HuH-7 (cell line): ENCODE measurements around the gene N4BP2L2.

ENCODE experiments used
- DNase-seq: peaks from one replicate; pipeline ENCODE4 v3.0.0; 2011; ENCODE audit warnings: low spot score

Gene N4BP2L2

DNA sequence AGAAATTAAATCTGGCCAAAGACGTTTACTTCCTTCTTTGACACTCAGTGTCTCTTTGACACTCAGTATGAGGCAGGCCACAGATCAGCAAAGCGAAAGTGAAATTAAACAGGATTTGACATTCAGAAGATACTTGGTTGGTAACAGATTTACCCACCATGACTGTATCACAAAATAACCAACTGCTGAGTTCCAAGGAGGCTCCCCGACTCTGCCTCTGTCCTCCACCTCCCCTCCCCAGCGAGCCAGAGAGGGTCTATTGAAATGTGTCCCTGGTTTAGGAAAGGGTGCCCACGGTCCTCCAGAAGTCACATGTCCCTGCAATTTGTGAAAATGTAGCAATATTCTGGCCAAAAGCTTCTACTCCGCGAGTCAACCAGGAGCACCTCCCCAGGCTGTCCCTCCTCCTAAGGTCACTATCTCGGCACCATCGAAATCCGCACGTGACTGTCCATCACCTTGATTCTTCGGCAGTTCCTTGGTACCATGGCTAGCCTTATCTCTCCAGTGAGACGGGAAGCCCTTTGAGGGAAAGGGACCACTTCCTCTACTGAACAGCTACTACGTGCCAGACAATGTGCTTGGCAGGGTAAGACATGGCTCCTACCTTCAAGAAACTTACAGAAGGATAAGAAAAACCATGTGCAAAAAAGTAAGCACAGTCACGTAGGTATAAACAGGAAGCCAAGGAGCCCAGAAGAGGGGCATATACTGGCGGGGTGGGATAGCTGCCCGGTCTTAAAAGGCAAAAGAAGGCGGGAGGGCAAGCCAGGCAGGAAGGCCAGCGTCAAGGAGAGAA is 112.2 kb downstream of the N4BP2L2 start:
- DNase-seq = no peak

DNA sequence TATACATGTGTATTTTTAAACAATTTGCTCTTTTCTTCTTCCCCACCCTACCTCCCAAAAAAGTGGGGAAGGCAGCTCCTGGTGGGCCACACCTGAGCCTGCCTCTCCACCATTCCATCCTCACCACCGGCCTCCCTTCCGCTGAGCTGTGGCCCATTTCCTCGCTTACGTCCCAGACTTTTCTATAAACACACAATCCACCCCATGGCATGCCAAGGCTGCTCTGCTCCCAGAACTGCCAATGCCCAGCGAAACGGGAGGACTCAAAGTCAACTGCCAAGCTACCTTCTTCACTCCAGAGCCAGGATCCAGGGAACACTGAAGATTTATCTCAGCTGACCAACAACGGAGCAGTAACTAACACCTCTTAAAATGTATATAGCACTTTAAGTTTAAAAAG is 113.4 kb downstream of the N4BP2L2 start:
- DNase-seq = no peak

DNA sequence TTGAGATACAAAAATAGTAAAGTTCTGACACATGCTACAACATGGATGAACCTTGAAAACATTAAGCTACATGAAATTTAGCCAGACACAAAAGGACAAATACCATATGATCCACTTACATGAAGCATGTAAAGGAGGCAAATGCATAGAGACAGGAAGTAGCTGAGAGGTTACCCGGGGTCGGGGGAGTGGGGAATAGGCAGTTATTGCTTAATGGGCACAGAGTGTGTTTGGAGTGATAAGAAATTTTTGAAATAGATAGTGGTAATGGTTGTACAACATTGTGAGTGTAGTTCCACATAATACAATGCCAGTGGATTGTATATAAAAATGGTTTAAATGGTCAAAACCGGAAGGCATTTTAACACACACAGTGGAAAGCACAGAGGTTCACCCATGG is 115.0 kb downstream of the N4BP2L2 start:
- DNase-seq = no peak

GRCh38 chr13:32419862-32420261 is 118.7 kb downstream of the N4BP2L2 start:
- no peak for DNase-seq

- no peak for DNase-seq
These were observed 120.6 kb downstream of the N4BP2L2 start for GRCh38 chr13:32417995-32418394.

DNA sequence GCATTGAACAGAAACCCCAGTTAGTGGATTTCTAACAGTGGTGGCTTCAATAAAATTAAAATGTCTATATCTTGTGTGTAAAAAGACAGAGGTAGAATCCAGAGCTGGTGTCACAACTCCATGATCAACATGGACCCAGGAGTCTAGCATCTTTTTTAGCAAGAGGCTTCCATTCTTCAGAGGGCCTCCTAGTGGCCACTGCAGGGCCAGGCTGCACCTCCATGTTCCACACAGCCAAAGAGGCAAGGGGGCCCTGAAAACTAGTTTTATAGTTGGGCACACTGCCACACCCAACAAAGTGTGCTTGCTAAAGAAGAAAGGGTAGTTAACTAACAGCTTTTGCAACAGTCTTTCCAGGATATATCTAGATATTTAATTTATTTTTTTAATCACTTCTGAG is 123.6 kb downstream of the N4BP2L2 start:
- peak; percentile 32 for DNase-seq

- no peak for DNase-seq
These were observed 124.0 kb downstream of the N4BP2L2 start for GRCh38 chr13:32414580-32414979.

DNA sequence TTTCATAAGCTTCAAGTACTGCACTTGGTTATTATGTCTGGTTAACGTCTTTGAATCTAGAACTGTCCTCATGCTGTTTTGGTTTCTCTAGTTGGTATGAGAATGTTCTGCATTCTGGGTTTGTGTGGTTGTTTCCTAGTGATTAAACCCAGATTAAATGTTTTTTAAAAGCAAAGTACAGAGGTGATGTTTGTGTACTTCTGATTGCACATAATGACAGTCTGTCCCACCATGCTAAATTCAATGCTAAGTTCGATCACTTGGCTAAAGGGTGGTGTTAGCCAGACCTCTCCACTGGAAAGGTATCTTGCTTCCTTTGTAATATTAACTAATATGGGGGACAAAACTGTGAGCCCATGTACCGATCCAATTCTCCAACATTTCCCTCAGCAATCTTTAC is 125.3 kb downstream of the N4BP2L2 start:
- DNase-seq = no peak

DNA sequence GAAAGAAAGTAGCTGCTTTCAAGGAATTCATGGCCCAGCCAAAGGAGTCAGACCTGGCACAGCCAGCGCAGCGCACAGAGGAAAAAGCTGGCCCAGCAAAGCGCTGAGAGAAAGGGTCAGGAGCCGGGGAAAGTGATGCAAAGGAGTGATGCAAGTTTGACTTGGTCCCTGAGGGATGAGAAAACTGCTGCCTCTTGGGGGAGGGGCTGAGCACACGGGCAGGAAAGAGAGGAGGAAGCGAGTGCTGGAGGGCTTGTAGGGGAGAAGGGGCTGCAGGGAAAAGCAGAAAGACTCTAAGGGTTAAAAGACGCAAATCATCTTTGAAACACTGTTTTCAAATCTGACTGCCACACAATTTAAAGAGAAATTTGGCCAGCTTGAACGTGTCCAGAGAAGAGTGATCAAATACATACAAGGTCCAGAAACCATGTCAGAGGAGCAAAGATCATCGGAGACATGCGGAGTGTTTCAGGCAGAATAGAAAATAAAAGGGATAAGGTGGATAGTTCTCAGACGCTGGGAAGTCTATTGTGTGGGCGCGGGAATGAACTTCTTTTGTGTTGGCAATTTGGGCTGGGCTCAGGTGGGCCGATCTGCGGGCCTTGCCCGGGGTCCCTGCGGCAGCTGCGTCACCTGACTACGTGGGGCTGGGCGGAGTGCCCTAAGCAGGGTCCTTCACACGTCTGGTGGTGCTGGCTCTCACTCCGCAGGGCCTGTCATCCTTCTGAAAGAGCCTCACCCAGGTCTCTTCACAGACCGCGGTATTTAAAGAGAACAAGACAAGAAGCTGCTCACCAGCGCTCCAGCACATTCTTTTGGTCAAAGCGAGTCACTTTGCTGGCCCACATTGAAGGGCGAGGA is 128.8 kb downstream of the N4BP2L2 start:
- no peak for DNase-seq

GRCh38 chr13:32409001-32409313 is 129.6 kb downstream of the N4BP2L2 start:
- no peak for DNase-seq

DNA sequence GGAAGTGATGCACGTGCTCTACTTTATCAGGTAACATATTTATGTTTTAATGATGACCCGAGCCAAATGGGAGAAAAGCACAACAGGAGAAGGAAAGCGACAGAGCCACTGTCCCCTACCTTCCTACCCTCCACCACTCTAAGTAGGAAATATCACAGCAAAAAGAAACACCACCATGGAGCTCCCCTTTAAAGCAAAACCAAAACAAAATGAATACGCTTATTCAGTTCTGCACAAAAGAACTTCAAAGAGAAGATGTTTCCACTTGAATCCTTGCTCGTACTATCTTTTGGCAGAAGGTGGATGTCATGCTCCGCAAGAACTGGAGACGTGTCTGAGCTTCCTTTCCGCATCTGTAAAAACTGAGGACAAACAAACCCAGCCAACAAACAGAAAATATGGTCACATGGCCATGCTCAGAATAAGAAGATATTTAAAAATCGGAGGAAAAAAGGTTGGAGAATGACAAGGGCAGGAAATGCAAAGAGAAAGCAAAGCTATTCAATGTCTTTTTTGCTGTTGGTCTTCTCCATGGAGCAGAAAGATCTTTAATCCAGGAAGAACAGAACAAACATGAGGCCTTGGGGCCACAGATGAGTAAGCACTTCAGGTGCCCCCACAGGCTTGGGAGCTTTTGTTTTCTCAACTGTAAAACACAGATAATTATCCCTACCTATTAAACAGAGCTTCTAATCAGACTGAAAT is 130.1 kb downstream of the N4BP2L2 start:
- DNase-seq = no peak

DNA sequence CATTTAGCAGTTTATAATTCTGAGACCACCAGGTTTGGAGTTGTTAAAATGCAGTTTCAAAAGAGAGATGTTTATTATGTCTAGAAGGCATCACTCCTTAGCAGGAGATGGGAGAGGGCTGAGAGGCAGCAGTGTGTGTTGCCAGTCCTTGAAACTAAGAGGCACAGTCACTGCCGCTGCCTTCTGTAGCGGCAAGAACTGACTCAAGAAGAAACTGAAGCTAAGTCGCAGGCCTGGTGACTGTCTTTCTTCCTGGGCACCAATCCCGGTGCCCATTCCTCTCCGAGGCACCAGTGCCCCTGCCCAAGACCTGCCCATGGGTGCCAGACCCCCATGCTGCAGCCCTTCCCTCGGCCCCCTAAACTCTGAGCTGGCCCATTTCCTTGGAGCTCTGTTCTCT is 130.7 kb downstream of the N4BP2L2 start:
- DNase-seq = no peak

- DNase-seq = no peak
These were observed 135.5 kb downstream of the N4BP2L2 start for GRCh38 chr13:32403108-32403507.

- DNase-seq = no peak
These were observed 147.4 kb downstream of the N4BP2L2 start for GRCh38 chr13:32391101-32391619.

GRCh38 chr13:32390484-32390883 is 148.1 kb downstream of the N4BP2L2 start:
- DNase-seq = no peak

DNA sequence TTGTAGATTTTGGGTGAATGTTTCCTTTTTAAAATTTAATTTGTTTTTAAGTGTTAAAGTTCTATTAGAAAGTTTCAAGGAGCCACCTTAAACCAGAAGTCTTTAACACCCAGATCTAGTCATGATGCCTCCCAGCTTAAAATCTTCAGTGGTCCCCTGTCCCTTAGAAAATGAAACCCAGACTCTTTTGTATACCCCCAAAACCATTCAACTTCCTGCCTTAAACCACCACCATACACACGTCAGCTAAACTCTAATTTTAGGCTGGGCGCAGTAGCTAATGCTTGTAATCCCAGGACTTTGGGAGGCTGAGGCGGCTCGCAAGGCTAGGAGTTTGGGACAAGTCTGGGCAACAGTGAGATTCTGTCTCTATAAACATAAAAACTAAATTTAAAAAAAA is 148.5 kb downstream of the N4BP2L2 start:
- no peak for DNase-seq

DNA sequence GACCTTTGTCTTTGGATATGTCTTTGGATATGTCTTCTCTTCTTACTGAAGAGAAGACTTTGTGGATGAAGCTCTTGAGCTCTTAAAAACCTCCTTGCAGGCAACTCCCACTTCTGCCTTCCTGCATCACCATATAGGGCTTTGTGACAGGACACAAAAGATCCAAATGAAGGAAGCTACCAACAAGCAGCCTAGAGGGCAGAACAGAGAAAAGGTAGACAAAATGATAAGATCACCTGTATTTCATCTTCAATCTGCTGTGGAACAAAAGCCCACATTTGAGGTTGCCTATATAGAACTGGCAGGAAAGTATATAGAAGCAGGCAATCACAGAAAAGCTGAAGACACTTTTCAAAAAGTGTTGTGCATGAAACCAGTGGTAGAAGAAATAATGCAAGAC is 153.2 kb downstream of the N4BP2L2 start:
- no peak for DNase-seq

DNA sequence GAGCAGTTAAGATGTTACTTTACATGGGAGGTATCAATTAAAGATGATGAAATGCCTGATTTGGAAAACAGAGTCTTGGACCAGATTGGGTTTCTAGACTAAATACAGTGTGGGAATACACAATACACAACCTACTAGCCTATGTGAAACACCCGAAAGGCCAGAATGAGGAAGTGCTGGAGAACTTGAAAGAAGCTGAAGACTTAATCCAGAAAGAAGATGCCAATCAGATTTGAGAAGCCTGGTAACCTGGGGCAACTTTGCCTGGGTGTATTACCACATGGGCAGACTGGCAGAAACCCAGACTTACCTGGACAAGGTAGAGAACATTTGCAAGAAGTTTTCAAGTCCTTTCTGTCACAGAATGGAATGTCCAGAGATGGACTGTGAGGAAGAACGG is 153.9 kb downstream of the N4BP2L2 start:
- DNase-seq = no peak

DNA sequence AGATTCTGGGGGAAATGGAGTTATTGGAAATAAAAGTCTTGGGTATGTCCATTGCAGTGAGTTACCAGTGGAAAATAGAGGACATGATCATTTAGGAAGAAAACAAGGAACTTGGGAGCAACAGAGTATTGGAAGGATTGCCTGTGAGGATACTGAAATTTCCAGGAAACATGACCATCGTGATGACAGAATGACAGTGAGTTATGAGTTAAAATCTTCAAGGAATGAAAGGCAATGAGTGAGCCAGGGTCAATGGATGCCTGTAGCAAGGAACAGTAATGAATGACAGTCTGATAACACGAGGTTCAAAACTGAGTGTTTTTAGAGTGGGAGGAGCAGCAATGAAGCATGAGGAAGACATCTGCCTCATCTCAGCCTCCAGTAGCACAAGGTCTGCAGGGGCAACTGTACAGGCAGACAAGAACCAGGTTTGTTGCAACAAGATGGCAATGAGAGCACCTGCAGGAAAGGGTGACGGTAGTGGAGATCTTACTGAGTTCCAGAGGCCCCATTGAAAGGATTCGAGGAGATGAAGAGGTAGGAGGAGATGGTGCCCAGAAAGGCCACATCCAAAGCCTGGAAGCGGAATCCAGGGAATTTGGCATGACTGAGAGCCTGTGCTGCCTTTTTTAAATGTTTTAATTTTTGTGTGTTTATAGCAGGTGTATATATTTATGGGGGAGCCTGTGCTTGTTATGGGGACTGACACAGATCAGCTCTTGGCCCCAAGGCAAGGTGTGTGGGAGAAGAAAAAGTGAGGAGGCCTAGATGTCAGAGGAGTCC is 154.6 kb downstream of the N4BP2L2 start:
- no peak for DNase-seq
